PFSK-1 (cell line): Measurements from ENCODE around the gene SEC62.

Source experiments
- POLR2AphosphoS5 ChIP-seq: IDR thresholded peaks from 2 replicates; pipeline ENCODE4 v1.6.1; 2012; ENCODE audit warnings: low read depth, mild to moderate bottlenecking, control low read depth, low read length, moderate library complexity
- REST ChIP-seq, 2 experiments: IDR thresholded peaks; 2 replicates each; pipeline versions ENCODE4 v1.6.1 to v1.8.0; 2011 to 2012; ENCODE audit warnings: low read depth in 2 of 2, low read length in 2 of 2, control low read depth in 1 of 2, inconsistent platforms in 1 of 2, mild to moderate bottlenecking in 1 of 2, moderate library complexity in 1 of 2; ENCODE audit not compliant: insufficient read depth in 1 of 2
- SIN3A ChIP-seq: IDR thresholded peaks from 2 replicates; pipeline ENCODE4 v1.6.1; 2012; ENCODE audit warnings: mild to moderate bottlenecking, low read length, moderate library complexity, borderline replicate concordance; ENCODE audit not compliant: insufficient read depth
- TAF1 ChIP-seq: IDR thresholded peaks from 2 replicates; pipeline ENCODE4 v1.6.1; 2012; ENCODE audit warnings: low read length, control low read depth, borderline replicate concordance; ENCODE audit not compliant: insufficient read depth

DNA sequence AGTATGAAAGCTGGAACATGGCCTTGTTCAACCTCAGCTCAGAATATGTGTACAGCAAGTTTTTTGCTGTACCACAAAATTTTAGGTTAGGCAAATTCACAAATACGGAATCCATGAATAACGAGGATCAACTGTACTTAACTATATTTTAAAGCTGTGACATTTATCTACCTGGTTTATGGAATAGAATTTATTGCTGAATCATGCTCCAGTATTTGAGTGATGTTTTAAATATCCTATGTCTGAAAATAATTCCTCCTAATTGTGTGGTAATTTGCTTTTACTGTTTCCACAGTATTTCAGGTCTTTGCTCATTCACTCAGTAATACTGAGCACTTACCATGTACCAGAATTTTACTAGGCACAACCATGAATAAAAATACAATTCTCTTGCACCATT, 29.5 kb downstream of the SEC62 start:
- no peak for TF ChIP-seq POLR2AphosphoS5
- TF ChIP-seq SIN3A: no peak
- no peak for TF ChIP-seq TAF1
- no peak for TF ChIP-seq REST (IDR thresholded peaks at IDR 0.05; ENCODE audit: insufficient read depth in 1 of 2, low read depth in 2 of 2, low read length in 2 of 2)
